Fibroblast of skin of right quadriceps (primary cell): ENCODE measurements around the gene ZDHHC20.

Experiments
- DNase-seq: peaks from one replicate; pipeline ENCODE4 v3.0.0-alpha.2; 2013

ZDHHC20 gene, protein sequence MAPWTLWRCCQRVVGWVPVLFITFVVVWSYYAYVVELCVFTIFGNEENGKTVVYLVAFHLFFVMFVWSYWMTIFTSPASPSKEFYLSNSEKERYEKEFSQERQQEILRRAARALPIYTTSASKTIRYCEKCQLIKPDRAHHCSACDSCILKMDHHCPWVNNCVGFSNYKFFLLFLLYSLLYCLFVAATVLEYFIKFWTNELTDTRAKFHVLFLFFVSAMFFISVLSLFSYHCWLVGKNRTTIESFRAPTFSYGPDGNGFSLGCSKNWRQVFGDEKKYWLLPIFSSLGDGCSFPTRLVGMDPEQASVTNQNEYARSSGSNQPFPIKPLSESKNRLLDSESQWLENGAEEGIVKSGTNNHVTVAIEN

DNA sequence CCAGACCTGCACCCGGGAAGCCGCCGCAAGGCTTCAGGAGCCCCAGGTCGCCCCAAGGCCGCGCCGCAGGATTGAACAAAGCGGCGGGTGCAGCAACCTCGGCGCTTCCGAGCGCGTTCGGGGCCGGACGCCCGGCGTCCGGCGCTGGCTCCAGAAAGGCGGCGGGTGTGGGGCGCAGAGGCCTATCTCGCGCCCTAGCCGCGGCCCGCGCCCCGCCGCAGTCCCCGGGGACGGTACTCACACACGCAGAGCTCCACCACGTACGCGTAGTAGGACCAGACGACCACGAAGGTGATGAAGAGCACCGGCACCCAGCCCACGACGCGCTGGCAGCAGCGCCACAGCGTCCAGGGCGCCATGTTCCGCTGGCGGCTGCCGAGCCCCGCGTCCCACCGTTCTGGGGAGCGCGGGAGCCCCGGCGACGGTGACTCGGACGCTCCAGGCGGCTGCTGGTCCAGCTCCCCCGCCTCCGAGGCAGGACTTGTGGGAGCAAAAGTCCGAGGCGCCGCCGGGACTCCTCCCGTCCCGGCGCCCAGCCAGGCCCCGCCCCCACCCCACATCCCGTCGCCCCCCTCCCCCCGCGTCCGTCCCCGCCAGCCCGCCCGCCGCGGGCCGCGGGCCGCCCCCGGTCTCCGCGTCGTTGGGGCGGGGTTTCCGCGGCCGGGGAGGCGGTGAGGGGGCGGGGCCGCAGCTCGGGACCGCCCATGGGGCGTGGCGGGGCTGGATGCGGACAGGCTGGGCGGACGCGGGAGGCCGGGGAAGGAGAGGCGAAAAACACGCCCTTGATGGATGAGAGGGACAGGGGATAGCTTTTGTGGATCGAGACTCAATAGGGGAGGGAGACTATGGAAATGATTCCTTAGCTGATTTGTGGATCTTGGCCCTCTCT, at the start of gene ZDHHC20:
Gene ZDHHC20, minus strand, starts transcription at position 491 of the 889 bp plus-strand sequence. Its CDS starts 132 bp downstream, at position 359.
- peak; percentile 82 for DNase-seq

DNA sequence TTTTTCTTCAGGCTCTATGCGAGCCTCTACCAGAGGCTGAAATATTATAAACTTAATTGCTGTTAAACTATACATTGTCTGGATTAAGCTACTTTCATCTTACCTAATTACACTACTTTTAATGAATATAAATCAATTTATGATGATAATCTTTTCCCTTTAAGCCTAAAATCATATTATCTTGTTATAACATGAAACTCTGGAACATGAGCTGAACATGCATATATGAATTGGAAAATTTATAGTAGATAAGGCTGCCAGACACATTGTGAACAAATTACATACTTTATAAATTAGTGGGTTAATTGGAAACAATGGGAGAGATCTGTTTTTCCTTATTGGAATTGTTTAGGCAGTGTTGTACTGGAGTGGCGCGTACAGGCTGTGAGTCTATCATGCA, 45.3 kb upstream of the ZDHHC20 start:
- no peak for DNase-seq

DNA sequence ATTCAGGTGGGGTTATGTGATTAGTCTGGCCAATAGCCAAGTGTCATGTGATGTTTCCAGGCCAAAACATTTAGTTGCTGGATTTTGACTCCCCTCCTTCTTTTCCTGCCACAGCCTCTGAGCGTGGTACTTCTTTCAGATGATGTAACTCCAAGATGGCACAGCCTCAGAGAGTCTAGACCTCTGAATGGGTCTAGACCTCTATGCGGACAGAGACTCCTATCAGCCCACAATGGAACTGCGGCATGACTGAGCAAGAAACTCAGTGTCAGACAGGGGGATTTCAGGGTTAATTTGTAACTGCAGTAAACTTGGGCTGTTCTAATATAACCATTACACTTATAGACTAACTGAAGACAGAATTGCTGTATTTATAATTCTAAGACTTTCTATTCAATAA, 42.6 kb upstream of the ZDHHC20 start:
- no peak for DNase-seq

DNA sequence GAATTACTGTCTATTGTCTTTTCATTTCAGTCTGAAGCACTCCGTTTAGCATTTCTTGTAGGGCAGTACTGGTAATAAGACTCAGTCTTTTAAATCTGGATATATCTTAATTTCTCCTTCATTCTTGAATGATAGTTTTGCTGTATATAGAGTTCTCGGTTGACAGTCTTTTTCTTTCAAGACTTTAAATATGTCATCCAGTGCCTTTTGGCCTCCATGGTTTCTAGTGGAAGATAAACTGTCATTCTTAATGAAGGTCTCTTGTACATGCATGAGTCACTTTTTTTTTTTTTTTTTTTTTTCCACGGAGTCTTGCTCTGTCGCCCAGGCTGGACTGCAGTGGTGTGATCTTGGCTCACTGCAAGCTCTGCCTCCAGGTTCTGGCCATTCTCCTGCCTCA, 27.2 kb upstream of the ZDHHC20 start:
- DNase-seq, result no peak

DNA sequence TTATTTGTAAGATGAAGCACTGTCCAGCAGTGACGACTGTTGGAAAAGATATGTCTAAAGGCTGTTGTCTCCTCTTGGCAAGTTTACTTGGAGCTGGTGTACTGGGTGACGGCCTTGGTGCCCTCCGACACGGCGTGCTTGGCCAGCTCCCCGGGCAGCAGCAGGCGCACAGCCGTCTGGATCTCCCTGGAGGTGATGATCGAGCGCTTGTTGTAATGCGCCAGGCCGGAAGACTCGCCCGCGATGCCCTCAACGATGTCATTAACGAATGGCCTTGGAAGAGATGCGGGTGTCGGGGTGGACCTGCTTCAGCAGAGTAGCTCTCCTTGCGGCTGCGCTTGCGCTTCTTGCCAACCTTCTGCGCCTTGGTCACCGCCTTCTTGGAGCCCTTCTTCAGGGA, 24.6 kb upstream of the ZDHHC20 start:
- DNase-seq, result no peak

DNA sequence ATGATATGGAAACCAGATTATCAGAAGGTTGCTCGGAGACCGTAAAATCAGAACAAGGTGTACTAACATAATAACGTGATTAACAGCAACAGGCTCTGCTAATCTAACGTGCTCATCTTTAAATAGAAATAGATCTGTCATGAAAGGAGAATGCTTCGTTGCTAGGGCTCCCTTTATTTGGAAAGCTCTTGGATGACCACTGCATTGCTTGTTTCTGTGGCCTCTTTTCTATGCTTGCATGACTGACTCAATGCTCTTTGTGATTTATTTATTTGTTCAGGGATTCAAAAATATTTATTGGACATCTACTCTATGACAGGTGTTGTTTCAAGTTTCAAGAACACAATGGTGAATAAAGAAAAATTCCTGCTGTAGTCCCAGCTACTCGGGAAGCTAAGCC, 22.3 kb upstream of the ZDHHC20 start:
- no peak for DNase-seq

DNA sequence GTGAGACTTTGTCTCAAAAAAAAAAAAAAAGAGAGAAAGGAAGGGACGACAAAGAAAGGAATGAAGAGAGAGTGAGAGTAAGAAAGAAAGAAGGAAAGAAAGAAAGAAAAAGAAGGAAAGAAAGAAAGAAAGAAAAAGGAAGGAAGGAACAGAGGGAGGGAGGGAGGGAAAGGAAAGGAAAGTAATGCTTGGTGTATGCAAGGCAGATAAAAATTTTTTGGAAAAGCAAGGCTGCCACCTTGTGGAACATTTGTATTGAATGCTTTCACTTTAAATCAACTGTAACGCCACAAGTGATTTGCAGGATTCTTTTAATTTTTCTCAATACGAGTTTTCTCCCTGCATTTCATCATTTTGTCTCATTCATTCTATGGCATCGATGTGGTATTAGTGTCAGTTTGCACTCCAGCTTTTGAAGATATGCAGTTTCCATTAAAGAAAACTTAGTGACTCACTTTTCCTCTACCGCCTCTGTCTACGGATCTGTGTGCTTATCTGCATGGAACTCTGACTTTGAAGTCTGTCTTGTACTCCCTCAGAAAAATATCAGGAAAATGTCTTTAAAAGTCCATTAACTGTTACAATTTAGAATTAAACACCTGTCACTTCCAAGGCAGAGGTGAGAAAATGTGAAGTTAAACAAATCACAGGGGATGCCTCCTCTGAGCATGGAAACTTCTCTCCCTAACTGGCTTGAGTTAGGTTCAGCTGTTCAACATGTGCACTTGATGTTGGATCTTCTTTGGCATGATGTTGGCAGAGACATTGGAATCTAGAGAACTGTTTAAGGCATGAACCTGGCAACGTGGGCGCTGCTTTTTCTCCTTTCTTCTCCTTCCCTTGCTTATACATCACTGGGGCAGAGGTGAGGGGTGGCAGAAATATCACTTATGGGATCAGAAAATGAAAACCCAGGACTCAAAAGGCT, 20.0 kb upstream of the ZDHHC20 start:
- peak; percentile 74 for DNase-seq

DNA sequence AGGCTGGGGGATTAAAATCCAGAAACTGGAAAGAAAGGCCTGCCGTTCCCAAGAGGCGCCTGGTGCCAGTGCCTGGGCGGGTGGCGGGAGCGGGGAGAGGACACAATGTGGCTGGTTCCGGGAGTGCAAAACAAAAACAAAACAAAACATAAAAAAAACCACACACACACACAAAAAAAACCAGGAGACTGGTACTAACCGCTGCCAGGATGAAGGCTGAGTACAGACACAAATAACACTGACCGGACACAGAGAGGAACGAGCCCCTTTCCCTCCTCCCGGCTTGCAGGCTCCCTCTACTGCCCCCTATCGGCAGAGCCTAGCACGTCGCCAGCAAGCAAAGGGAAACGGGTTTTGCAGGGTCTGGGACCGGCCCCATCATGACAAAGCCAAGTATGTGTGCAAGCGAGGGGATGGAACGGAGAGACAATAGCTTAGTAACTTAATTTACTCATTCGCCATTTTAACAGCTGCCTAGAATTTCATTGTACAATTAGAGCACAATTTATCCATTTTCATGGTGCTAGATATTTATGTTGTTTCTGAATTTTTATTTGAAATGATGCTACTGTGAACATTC, 17.9 kb upstream of the ZDHHC20 start:
- DNase-seq, result peak; percentile 72

DNA sequence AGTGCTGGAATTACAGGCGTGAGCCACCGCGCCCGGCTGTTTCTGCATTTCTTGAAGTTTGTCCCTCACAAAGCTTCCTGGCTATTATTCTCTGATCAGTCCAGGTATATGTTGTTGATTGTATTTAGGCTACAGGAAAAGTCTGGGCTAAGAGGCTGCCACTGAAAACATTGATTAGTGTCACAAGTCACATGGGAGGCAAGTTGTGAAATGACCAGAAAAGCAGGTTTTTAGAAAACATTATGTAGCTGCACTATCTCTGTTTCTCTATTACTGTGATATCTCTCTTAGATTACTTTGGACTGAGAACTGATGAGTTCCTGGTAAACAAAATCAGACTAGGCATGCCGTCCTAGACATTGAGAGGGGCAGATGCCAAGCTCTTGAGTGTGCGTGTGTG, 16.0 kb upstream of the ZDHHC20 start:
- DNase-seq, result no peak

DNA sequence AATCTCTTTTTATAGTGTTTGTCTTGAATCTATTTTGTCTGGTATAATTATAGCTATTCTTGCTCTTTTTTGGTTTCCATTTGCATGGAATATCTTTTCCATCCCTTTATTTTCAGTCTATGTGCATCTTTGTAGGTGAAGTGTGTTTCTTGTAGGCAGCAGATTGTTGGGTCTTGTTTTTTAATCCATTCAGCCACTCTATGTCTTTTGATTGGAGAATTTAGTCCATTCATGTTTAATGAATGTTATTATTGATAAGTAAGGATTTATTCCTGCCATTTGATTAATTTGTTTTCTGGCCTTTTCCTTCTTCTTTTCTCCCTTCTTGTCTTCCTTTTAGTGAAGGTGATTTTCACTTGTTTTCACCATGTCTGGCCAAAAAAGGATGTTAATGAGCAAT, 11.7 kb upstream of the ZDHHC20 start:
- no peak for DNase-seq

DNA sequence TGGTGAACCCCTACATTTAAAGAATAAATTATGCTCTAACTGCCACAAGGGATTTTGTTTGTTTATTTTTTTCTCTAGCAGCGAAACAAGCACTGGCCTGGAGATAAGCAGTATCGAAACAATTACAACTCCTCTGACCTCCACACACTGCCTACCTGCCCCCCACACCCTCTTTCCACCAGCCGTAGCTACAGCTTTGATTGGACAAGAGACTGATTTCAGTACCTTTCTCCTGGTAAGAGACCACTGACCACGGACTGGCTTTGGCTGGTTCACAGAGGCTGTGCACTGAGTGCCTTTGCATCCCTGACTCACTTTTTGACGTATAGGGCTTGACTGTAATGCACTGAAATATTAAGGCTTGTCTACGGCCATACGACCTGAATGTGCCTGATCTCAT, 7.4 kb upstream of the ZDHHC20 start:
- DNase-seq, result no peak

DNA sequence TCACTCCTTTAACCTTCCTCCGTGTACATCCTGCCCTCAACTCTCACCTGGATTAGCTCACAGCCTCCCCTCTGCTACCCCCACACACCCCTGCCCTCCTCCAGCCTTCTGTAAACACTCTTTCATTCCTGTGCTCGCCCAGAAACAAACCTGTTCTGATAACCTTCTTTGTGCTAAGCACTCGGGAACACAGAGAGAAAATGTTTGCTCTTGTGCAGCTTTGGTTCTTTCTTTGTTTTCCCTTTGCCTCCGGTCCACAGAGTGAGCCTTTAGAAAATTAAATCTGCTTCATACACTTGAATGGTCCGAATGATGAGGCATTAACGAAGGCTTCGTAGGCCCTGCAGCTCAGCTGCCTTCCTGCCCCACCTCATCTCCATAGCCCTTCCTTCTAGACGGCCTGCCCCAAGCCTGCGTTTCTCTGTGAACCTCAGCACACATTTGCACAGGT, 6.6 kb upstream of the ZDHHC20 start:
- no peak for DNase-seq

DNA sequence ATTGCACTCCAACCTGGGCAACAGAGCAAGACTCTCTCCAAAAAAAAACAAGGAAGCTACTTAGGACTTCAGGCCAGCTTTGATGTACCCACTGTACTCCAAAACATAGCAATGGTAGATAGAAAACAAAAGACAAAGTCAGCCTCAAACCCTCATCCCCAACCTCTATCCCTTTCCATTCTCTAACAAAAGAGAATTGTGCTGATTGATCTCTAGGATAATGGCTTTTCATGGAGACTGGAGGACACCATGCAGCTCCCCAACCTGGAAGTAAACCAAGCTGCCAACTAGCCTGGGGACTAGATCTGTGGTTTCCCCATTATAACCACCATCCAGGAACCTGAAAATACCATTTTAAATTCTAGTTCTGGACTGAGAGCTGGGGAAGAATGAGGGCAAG, 4.3 kb upstream of the ZDHHC20 start:
- DNase-seq, result no peak

DNA sequence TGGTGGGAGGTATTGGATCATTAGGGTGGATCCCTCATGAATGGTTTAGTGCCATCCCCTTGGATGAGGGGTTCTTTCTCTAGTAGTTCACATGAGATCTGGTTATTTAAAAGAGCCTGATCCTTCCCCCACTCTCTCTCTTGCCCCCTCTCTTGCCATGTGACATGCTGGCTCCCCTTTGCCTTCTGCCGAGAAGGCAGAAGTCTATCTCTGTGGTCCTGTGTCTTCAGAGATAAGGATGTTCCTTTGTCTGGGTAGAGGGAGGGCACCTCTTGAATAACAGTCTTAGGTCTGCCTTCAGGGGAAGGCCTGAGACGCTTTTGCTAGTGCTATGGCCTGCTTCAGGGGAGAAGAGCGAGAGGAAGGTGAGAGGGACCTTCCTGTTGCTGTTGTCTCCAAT, 2.0 kb upstream of the ZDHHC20 start:
- DNase-seq, result no peak

DNA sequence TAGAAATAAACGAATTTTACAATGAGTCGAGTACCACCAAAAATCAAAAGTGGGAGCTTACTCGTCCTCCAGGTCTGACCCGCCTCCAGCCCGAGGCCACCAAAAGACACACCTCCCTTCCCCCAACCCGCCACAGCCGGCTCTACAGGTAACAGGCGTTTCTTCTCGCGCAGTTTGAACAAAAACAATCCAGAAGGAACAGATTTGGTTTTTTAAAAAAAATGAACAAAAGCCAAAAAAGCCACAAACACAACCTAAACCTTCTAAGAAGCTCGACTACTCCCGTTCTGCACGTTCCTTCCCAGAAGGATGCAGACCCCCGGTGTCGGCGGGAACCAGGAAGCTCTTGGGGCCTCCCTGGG, 671 bp downstream of the ZDHHC20 start:
- no peak for DNase-seq

DNA sequence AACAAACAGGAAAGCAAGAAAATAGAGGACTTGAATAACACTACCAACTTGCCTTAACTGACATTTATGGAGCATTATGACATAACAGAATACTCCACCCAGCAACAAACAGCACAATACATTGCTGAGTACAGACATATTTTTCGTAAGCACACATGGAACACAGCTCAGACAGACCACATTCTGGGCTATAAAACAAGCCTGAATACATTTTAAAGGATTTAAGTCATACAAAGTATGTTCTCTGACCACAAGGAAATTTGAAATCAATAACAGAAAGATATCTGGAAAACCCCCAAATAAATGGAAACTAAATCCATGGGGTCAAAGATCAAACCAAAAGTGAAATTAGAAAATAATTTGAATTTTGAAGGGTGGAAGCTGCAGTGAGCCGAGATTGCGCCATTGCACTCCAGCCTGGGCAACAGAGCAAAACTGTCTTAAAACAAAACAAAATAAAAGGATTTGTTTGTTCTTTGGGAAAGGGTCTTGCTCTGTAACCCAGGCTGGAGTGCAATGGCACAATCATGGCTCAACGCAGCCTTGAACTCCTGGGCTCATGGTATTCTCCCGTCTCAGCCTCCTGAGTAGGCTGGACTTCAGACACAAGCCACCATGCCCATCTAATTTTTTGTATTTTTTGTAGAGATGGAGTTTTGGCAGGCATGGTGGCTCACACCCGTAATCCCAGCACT, 5.6 kb downstream of the ZDHHC20 start:
- peak; percentile 38 for DNase-seq

DNA sequence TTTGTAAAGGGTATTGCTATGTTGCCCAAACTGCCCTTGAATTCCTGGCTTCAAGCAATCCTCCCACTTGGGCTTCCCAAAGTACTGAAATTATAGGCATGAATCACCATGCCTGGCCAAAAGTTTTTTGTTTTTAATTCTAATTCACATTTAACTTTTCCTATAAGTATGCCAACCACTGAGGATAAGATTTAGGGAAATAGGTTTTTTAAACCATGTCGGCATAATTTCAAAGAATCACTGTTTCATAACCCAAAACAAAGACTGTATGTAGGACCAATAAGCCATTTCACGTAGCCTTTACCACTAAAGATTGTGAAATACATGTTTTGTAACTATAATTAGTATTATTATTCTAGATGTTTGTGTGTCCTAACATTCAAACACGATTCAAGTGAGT, 8.2 kb downstream of the ZDHHC20 start:
- no peak for DNase-seq

DNA sequence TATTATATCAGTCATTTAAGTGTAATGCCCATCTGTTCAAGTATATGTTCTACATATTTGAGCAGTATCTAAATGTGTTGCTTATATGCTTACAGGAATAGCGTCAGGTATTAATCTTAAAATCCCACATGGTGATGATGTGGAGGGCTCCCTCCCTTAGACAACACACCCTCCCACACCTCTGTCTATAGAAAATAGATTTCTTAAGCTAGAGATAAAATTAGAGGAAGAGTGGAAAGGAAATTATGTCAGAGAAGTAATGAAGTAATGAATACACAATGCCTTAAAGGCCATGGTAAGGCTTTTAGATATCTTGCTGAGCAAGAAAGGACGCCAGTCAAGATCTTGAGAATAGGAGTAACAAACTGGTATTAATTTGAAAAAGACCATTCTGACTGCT, 12.4 kb downstream of the ZDHHC20 start:
- no peak for DNase-seq

DNA sequence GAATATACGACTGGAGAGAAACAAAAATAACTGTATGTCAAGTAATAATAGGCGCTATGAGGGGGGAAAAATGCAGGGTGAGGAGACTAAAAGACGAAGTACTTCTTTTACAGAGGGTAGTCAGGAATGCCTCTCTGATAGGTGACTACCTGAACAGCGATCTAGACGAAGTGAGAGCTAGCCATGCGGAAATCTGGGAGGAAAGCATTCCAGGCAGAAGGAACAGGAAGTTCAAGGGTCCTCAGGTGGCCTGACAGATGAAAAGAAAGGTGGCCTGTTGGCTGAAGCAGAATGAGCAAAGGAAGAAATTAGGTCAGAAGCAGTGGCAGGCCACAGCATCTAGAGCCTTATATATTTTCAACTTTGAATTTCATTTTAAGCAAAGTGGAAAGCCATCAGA, 13.3 kb downstream of the ZDHHC20 start:
- no peak for DNase-seq

DNA sequence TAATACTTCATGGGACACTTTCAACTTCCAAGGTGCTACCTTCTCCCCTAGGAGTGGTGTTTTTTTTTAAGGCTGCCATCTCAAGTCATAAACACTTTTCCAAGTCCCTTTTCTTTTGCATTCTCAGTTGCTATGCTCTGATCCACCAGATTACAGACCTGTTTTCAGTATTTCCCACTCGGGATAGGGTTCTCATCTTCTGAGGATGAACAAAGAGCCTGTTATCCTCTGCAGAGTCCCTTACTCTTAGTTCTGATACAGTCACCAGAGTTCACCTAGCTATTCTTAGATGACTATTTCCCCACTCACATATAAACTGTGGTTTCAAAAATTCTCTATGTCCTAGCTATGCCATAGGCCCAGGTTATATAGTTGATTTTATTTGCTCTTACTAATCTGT, 15.9 kb downstream of the ZDHHC20 start:
- no peak for DNase-seq

DNA sequence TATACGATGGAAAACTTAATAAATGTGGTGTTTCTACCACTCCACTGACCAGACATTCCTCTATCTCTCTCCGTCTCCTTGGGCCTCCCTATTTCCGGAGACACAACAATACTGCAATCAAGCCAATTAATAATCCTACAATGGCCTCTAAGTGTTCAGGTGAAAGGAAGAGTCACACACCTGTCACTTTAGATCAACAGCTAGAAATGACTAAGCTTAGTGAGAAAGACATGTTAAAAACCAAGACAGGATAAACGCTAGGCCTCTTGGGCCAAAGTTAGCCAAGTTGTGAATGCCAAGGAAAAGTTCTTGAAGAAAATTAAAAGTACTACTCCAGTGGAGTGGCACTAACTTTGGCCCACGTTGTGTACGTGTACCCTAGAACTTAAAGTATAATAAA, 22.5 kb downstream of the ZDHHC20 start:
- no peak for DNase-seq

DNA sequence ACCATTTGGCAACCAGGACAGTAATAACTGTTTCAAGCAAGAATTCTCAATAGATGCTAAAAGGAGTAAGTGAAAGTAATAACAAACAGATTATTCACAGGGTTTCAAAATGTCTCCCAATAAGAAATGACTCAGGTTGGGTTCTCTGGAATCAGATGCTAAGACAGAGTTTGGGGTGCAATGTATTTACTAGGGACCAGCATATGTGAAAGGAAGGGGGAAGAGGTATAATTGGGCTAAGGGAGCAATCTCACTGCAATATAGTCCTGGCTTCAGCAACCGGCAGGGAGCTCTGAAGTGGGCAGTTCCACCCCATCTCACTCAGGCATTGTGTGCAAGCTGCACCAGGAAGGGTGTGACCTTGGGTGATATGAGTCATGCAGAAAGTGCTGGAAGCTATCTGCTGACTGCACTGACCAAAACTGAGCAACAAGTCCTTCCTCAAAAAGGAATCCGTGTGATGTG, 23.4 kb downstream of the ZDHHC20 start:
- DNase-seq, result peak; percentile 28
